ENCODE results near the gene MRE11. TPM values are rescaled to one million over a fixed set of nuclear protein-coding genes. Genes with fewer than 3 reads are reported as not detected.

The MRE11 gene
- total RNA-seq = 10 to 100 TPM; 12.5 to 26.6 (median 16.3) TPM
- polyA plus RNA-seq = 1 to 10 TPM; 2.4 to 6.7 (median 2.8) TPM

DNA sequence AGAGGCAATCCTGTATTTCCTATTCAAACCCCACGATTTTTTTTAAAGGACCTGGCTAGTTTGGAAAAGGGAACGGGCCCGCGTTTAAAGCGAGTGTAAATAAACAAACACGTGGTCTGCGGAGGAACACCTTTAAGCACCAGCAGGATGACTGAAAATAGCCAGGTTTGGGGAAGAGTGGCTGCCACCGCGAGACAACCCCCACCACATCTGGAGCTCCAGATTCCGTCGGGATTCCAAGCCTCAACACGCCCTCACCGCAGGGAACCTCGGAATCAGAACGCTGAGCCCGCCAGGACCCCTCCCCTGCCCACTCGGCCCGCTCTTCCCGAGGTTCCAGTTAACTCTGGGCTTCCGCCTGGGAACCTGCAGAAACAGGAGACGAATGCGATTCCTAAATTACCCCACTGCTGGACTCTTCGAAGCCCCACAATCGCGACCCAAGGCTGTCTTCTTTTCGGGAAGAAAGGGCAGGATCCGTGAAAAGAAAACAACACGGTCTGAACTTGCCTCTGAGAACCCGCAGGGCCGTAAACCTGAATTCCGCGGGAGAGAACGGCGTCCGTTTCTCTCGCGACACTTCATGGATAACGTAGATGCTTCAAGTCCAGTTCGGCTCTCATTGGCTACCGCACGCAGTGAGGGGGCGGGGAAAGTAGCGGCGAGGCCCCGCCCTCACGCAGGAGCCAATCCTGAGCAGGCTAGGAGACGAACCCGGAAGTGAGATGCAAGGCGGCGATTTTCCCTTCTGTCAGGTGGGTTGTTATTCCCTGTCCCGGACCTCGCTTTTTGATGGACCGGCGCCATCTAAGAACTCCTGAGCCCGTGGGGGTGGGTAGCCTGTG lies at the start of gene MRE11, which contains the start of gene ANKRD49:
Gene MRE11 (minus strand): TSS at position 564 of the 845 bp plus-strand sequence. CDS start 1,043 bp downstream, outside the sequence.
Gene ANKRD49 (plus strand): TSS at position 704 of the 845 bp plus-strand sequence. CDS start 2,710 bp downstream, outside the sequence.
- DNase-seq = peak; percentile 99
- intact Hi-C loops (cut with DNase I) = loop anchor here (2.0 to 10.0 kb wide), 4 partner anchors 319 to 751 kb away; partner anchors contain the start of genes C11orf54, CWC15, KDM4D and PANX1
- Histone ChIP-seq H3K36me3 (peaks cover 0 to 44% (median 13%) of the 10 kb centered on the region in 4 donors), H3K4me1 (peaks cover 0 to 30% (median 28%) of the 10 kb centered on the region in 4 donors), H3K27ac (peak within 1 kb of the TSS; percentile 82 to 88 (median 86)), H3K4me3 (peak within 1 kb of the TSS; percentile 72 to 92 (median 82)), H3K9me3 (no peaks in the 10 kb centered on the region), H3K27me3 (no peaks in the 10 kb centered on the region)
- 0% methylated on average over 55 of the region's 55 CpGs for WGBS, 2 donors
- no peak for TF ChIP-seq EP300 (IDR thresholded peaks at IDR 0.05)
- peak; percentile 77 to 93 (median 87) for TF ChIP-seq POLR2AphosphoS5 (IDR thresholded peaks at IDR 0.05)
- TF ChIP-seq POLR2A (IDR thresholded peaks at IDR 0.05) = peak; percentile 68 to 72

DNA sequence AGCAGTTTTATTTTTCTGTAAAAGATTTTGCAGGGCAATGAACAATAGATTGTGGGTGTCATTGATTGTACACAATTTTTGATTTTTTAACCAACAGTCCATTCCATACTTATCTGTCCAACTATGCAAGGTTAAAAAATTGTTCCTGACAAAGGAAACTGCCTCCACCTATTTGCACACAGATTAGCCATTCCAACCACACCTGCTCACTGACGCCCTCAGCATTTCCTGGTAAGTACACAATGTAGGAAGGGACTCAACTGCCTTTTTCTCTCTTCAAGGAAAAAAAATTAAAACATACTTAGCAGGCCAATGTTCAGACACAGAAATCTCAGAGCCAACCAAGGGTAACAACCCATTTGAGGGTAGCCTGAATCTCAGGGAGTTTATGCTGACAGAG lies 45.8 kb upstream of the MRE11 start:
- intact Hi-C loops (cut with DNase I) = no loop called here
- H3K27ac ChIP-seq = no peak overlapping the region
- TF ChIP-seq EP300 (IDR thresholded peaks at IDR 0.05) (no peak), POLR2AphosphoS5 (IDR thresholded peaks at IDR 0.05) (no peak), POLR2A (IDR thresholded peaks at IDR 0.05) (peak in 1 of 2 donors; percentile 10)
- TF ChIP-seq, protein P1, sequence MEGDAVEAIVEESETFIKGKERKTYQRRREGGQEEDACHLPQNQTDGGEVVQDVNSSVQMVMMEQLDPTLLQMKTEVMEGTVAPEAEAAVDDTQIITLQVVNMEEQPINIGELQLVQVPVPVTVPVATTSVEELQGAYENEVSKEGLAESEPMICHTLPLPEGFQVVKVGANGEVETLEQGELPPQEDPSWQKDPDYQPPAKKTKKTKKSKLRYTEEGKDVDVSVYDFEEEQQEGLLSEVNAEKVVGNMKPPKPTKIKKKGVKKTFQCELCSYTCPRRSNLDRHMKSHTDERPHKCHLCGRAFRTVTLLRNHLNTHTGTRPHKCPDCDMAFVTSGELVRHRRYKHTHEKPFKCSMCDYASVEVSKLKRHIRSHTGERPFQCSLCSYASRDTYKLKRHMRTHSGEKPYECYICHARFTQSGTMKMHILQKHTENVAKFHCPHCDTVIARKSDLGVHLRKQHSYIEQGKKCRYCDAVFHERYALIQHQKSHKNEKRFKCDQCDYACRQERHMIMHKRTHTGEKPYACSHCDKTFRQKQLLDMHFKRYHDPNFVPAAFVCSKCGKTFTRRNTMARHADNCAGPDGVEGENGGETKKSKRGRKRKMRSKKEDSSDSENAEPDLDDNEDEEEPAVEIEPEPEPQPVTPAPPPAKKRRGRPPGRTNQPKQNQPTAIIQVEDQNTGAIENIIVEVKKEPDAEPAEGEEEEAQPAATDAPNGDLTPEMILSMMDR (IDR thresholded peaks at IDR 0.05) = no peak

DNA sequence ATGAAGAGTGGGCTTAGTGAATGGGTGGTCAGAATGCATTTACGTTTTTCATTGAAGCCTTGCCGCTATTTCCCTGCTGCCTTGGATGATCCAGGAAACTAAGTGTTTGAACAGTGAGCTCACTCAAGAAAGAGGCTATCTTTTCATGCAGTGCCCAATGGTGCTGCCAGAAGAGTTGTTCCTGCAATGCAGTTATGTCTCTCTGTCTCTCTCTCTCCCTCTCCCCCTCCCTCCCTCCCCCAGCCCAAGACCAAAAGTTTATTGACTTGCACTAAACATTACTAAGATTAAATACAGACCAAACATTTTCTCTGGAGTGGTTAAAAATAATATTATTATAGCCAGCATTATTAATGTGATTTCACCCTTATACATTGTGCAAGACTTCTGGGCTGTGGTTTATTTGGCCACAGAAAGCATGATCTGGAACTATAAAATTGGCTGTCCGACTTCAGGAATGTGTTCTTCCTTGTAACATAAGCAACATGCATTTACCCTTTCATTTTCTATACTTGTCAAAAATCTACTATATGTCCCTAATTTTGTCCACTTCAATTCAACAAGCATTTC lies 43.5 kb upstream of the MRE11 start:
- Histone ChIP-seq H3K4me1 (no peaks in the 10 kb centered on the region), H3K4me3 (no peak overlapping the region), H3K9me3 (no peaks in the 10 kb centered on the region), H3K36me3 (no peaks in the 10 kb centered on the region), H3K27me3 (peaks cover 0 to 5% (median 0%) of the 10 kb centered on the region in 3 donors), H3K27ac (no peak overlapping the region)
- intact Hi-C loops (cut with DNase I) = no loop called here
- 11 to 58% methylated on average over 3 of the region's 3 CpGs for WGBS, 2 donors
- DNase-seq = no peak
- TF ChIP-seq, protein P1 (IDR thresholded peaks at IDR 0.05) = no peak
- TF ChIP-seq POLR2A (IDR thresholded peaks at IDR 0.05) (no peak), EP300 (IDR thresholded peaks at IDR 0.05) (no peak), POLR2AphosphoS5 (IDR thresholded peaks at IDR 0.05) (no peak)

More for the DNA sequence above, 45.8 kb upstream of the MRE11 start:
- Histone ChIP-seq H3K4me3 (no peak overlapping the region), H3K36me3 (no peaks in the 10 kb centered on the region), H3K27me3 (peaks cover 0 to 5% (median 0%) of the 10 kb centered on the region in 3 donors), H3K9me3 (no peaks in the 10 kb centered on the region), H3K4me1 (peaks cover 0 to 11% (median 7%) of the 10 kb centered on the region in 4 donors)
- no peak for DNase-seq
- 20 to 39% methylated on average over 1 of the region's 1 CpG for WGBS, 2 donors

DNA sequence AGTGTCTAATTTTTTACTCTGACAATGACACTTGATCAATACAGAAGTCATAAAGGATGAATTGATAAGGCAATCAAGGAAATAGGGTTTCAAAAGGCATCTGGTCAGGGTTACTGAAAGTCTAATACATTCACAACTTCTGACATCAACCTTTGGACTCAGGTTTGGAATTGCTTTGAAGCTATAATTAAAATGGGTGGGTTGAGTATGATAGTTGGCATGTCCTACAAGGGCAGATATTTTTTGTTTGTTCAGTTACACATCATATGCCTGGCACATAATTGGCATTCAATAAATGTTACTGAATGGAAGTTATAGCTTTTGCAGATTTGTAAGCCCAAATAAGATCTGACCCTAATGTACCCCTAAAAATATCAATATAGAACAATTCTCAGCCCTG lies 42.7 kb upstream of the MRE11 start:
- Histone ChIP-seq H3K4me3 (no peak overlapping the region), H3K36me3 (no peaks in the 10 kb centered on the region), H3K4me1 (no peaks in the 10 kb centered on the region), H3K9me3 (no peaks in the 10 kb centered on the region), H3K27me3 (peaks cover 0 to 5% (median 0%) of the 10 kb centered on the region in 3 donors), H3K27ac (no peak overlapping the region)
- no peak for DNase-seq
- intact Hi-C loops (cut with DNase I) = no loop called here
- TF ChIP-seq POLR2A (IDR thresholded peaks at IDR 0.05) (no peak), POLR2AphosphoS5 (IDR thresholded peaks at IDR 0.05) (no peak), EP300 (IDR thresholded peaks at IDR 0.05) (no peak)
- TF ChIP-seq, protein P1 (IDR thresholded peaks at IDR 0.05) = no peak
